HepG2 (cell line): Measurements from ENCODE around the gene ZNF75A.

ENCODE experiments used
- ZNF263 ChIP-seq: sonication (generic); formaldehyde crosslinking; IDR thresholded peaks from 2 replicates; pipeline ENCODE4 v1.4.0; 2020; ENCODE audit warnings: missing genetic modification reagents
- ZNF75D ChIP-seq: sonication (generic); formaldehyde crosslinking; IDR thresholded peaks from 2 replicates; pipeline ENCODE4 v1.8.1; 2023; ENCODE audit warnings: missing genetic modification reagents, mild to moderate bottlenecking, borderline replicate concordance

DNA sequence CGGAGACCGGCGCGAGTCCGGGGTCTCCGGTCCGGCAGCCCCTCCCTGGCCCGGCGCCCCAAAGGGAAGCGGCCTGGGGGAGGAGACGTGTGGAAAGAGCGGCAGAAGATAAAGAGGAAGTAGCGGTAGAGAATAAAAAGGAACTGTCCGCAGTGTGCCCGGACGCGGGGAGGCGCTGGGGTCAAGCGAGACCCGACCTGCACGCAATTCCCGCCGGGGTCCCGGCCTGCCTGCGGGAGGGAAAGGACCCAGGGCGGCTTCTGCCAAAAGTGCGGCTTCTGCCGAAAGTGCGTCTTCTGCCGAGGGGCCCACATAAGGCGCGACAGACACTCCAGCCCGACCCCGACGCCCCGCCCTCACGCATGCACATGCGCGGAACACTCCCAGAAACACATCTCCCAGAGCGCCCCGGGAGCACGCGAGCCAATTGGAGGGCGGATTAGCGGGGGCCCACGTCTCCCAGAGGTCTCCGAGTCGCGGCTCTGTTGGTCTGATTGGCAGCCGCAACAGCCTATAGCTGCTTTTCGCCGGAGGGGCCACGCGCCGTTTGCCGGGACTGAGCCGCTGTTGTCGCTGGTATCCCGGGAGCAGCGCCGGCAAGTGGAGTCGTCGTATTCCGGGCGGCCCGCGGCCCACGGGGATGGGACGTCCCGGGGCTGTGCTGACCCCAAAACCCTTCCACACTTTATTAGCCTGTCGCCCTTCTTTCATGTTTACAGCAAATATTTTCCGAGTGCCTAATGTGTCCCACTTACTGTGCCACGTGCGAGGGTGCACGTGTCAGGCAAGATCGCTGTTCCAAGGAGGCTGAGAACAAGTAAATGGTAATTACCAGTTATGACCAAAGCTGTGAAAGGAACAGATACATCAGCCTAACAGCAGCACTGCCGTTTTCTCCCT, 40.9 kb upstream of the ZNF75A start:
- TF ChIP-seq ZNF263 = no peak
- no peak for TF ChIP-seq ZNF75D
